SK-N-MC (cell line): ENCODE results near the gene CASP10.

Experiments
- EZH2 ChIP-seq: fragments of 200-600 bp; sonication (generic); IDR thresholded peaks from one replicate; pipeline ENCODE4 v1.6.1; 2017; ENCODE audit warnings: antibody characterized with exemption
- POLR2AphosphoS5 ChIP-seq: IDR thresholded peaks from 2 replicates; pipeline ENCODE4 v1.6.1; 2012; ENCODE audit warnings: mild to moderate bottlenecking, low read depth, low read length, borderline replicate concordance

GRCh38 chr2:201267278-201268030 is 84.5 kb downstream of the CASP10 start:
- TF ChIP-seq EZH2: no peak
- no peak for TF ChIP-seq POLR2AphosphoS5
